Panc1 (cell line): ENCODE data around the gene SUPT3H. TPM values are rescaled to one million over a fixed set of nuclear protein-coding genes. Genes with fewer than 3 reads are reported as not detected.

Experiments used
- ATAC-seq: fragments of 200-7000 bp; cut with Tn5 transposase; 2 replicates; pipeline ENCODE4 v1.9.1; 2020; ENCODE audit warnings: mild to moderate bottlenecking, moderate library complexity
- BruUV-seq: library from RNA; stranded (reverse); fragments of 400-500 nt; replicated peaks from 2 replicates; lab custom pipeline; 2021; lab: Mats Ljungman, UMichigan
- CTCF ChIA-PET: fragments of 300-600 bp; sonication (Branson Sonifier 250); formaldehyde crosslinking; loops from one replicate; lab custom pipeline; 2022; ENCODE audit warnings: antibody characterized with exemption; lab: Charles Lee
- POLR2A ChIA-PET: fragments of 300-600 bp; sonication (Branson Sonifier 250); formaldehyde crosslinking; loops from one replicate; lab custom pipeline; 2022; ENCODE audit warnings: antibody characterized with exemption; lab: Charles Lee
- DNase-seq: peaks from one replicate; pipeline ENCODE4 v3.0.0-alpha.2; 2010; ENCODE audit warnings: low read depth, low spot score
- H3K27ac ChIP-seq: 2 replicates; pipeline ENCODE4 v1.5.1; 2011; ENCODE audit warnings: mild to moderate bottlenecking, low read length, inconsistent platforms
- H3K27me3 ChIP-seq: fragments of 200-500 bp; sonication (Bioruptor generic); 2 replicates; pipeline ENCODE4 v1.6.0; 2014; ENCODE audit warnings: low read length, inconsistent platforms; ENCODE audit not compliant: control insufficient read depth, insufficient read depth
- H3K36me3 ChIP-seq: fragments of 200-500 bp; sonication (Bioruptor generic); 2 replicates; pipeline ENCODE4 v1.5.1; 2014; ENCODE audit warnings: inconsistent platforms, mild to moderate bottlenecking, low read length, moderate library complexity; ENCODE audit not compliant: control insufficient read depth, insufficient read depth
- H3K4me1 ChIP-seq: 2 replicates; pipeline ENCODE4 v1.5.1; 2011; ENCODE audit warnings: inconsistent platforms, mild to moderate bottlenecking, low read length, moderate library complexity; ENCODE audit not compliant: control insufficient read depth, insufficient read depth
- H3K4me3 ChIP-seq, 2 experiments: 2 replicates each; pipeline ENCODE4 v1.5.1; 2011 to 2012; ENCODE audit warnings: low read depth in 2 of 2, low read length in 2 of 2, mild to moderate bottlenecking in 2 of 2, inconsistent platforms in 1 of 2, moderate library complexity in 1 of 2
- H3K9me3 ChIP-seq: fragments of 200-500 bp; sonication (Bioruptor generic); 2 replicates; pipeline ENCODE4 v1.5.1; 2014; ENCODE audit warnings: low read depth, mild to moderate bottlenecking, inconsistent platforms, low read length, moderate library complexity; ENCODE audit not compliant: control insufficient read depth, insufficient read depth
- CTCF ChIP-seq: fragments of 450-650 bp; IDR thresholded peaks from 2 replicates; pipeline ENCODE4 v1.5.1; 2017; ENCODE audit warnings: mild to moderate bottlenecking
- POLR2AphosphoS5 ChIP-seq: IDR thresholded peaks from 2 replicates; pipeline ENCODE4 v1.6.1; 2012; ENCODE audit warnings: mild to moderate bottlenecking, low read depth, low read length, moderate library complexity
- REST ChIP-seq, 2 experiments: IDR thresholded peaks; 2 replicates each; pipeline ENCODE4 v1.6.1; 2011 to 2012; ENCODE audit warnings: low read depth in 2 of 2, control low read depth in 1 of 2, low read length in 1 of 2, mild to moderate bottlenecking in 1 of 2, moderate library complexity in 1 of 2; ENCODE audit not compliant: insufficient read depth in 1 of 2
- SIN3A ChIP-seq: IDR thresholded peaks from 2 replicates; pipeline ENCODE4 v1.6.1; 2012; ENCODE audit warnings: low read depth, mild to moderate bottlenecking, low read length, moderate library complexity, borderline replicate concordance; ENCODE audit not compliant: insufficient read depth
- TCF7L2 ChIP-seq: IDR thresholded peaks from 2 replicates; pipeline ENCODE4 v1.6.1; 2011; ENCODE audit warnings: mild to moderate bottlenecking, low read depth, low read length, inconsistent platforms
- in situ Hi-C: cut with HindIII; loops from 2 replicates; pipeline ENCODE4 v1.10.0; 2016; ENCODE audit warnings: low sequenced_read_pairs, low pct_unique_long_range_greater_than_20kb
- intact Hi-C: fragments of 100-400 bp; cut with micrococcal nuclease; formaldehyde crosslinking; loops from one replicate; pipeline ENCODE4 v1.10.0; 2022; ENCODE audit not compliant: unreplicated experiment
- total RNA-seq: library from RNA; stranded (reverse); gene quantifications from one replicate; pipeline ENCODE4 v1.2.1, GENCODE V29; 2021; ENCODE audit not compliant: unreplicated experiment

SUPT3H gene
- total RNA-seq, 1 experiment from 2014 or later = 11.0 TPM

- Histone ChIP-seq H3K9me3 (no peaks in the 10 kb centered on the region), H3K27ac (no peak overlapping the region), H3K27me3 (no peaks in the 10 kb centered on the region), H3K4me3 (no peak overlapping the region), H3K4me1 (no peaks in the 10 kb centered on the region), H3K36me3 (no peaks in the 10 kb centered on the region)
- intact Hi-C loops (no loop called here), in situ Hi-C loops (no loop called here)
- DNase-seq = no peak
- POLR2A ChIA-PET = no interaction called here
- no peak for ATAC-seq
- BruUV-seq = no TSS peak
- TF ChIP-seq REST (IDR thresholded peaks at IDR 0.05; ENCODE audit: insufficient read depth in 1 of 2, low read depth in 2 of 2, low read length in 1 of 2) = no peak
- no peak for TF ChIP-seq POLR2AphosphoS5
- no peak for TF ChIP-seq CTCF
- TF ChIP-seq TCF7L2 = no peak
- TF ChIP-seq SIN3A = no peak
- CTCF ChIA-PET = no interaction called here
Observed at GRCh38 chr6:44806656-44807055, 571.1 kb downstream of the SUPT3H start.

GRCh38 chr6:44805238-44805846 is 572.4 kb downstream of the SUPT3H start:
- ATAC-seq (no peak), DNase-seq (no peak)
- BruUV-seq = no TSS peak
- intact Hi-C loops (no loop called here), in situ Hi-C loops (no loop called here)
- no peak for TF ChIP-seq CTCF
- no peak for TF ChIP-seq TCF7L2
- no peak for TF ChIP-seq POLR2AphosphoS5
- TF ChIP-seq REST (IDR thresholded peaks at IDR 0.05; ENCODE audit: insufficient read depth in 1 of 2, low read depth in 2 of 2, low read length in 1 of 2) = no peak
- TF ChIP-seq SIN3A = no peak
- ChIA-PET POLR2A (no interaction called here), CTCF (no interaction called here)
- no peaks in the 10 kb centered on the region for H3K9me3 ChIP-seq
- H3K36me3 ChIP-seq = no peaks in the 10 kb centered on the region
- no peaks in the 10 kb centered on the region for H3K4me1 ChIP-seq
- peaks cover 6% of the 10 kb centered on the region; the same call in 1 of the 2 replicates for H3K27me3 ChIP-seq
- no peak overlapping the region for H3K4me3 ChIP-seq
- no peak overlapping the region for H3K27ac ChIP-seq
